ENCODE data around the gene MYO1B. TPM values are rescaled to one million over a fixed set of nuclear protein-coding genes. Genes with fewer than 3 reads are reported as not detected.

MYO1B gene
- total RNA-seq, 4 donors from 2014 or later: 16.9 to 43.8 (median 32.9) TPM

- intact Hi-C loops (cut with DNase I): no loop called here
- TF ChIP-seq CTCF (IDR thresholded peaks at IDR 0.05) (no peak), POLR2A (IDR thresholded peaks at IDR 0.05) (no peak)
- H3K4me1 ChIP-seq: peaks cover 0 to 9% of the 10 kb centered on the region in 2 donors
- no peak for DNase-seq
- H3K36me3 ChIP-seq: no peaks in the 10 kb centered on the region
- no peak overlapping the region for H3K27ac ChIP-seq
- H3K27me3 ChIP-seq: no peaks in the 10 kb centered on the region
- no peak overlapping the region for H3K4me3 ChIP-seq (replicated peaks in 1 of 3)
- no peaks in the 10 kb centered on the region for H3K9me3 ChIP-seq
These were observed 33.1 kb upstream of the MYO1B start for GRCh38 chr2:191212119-191212518.

GRCh38 chr2:191213333-191213732 is 31.9 kb upstream of the MYO1B start:
- H3K36me3 ChIP-seq: no peaks in the 10 kb centered on the region
- H3K4me1 ChIP-seq: peaks cover 0 to 9% of the 10 kb centered on the region in 2 donors
- H3K4me3 ChIP-seq (replicated peaks in 1 of 3): no peak overlapping the region
- no peaks in the 10 kb centered on the region for H3K9me3 ChIP-seq
- TF ChIP-seq CTCF (IDR thresholded peaks at IDR 0.05) (no peak), POLR2A (IDR thresholded peaks at IDR 0.05) (no peak)
- intact Hi-C loops (cut with DNase I): no loop called here
- DNase-seq: no peak
- H3K27me3 ChIP-seq: no peaks in the 10 kb centered on the region
- H3K27ac ChIP-seq: no peak overlapping the region

- 79 to 80% methylated on average over 1 of the region's 1 CpG for WGBS, 2 donors
- no peak overlapping the region for H3K4me3 ChIP-seq (replicated peaks in 1 of 3)
- no peak overlapping the region for H3K27ac ChIP-seq
- DNase-seq: no peak
- no peaks in the 10 kb centered on the region for H3K27me3 ChIP-seq
- no peaks in the 10 kb centered on the region for H3K36me3 ChIP-seq
- H3K4me1 ChIP-seq: peaks cover 0 to 9% of the 10 kb centered on the region in 2 donors
- TF ChIP-seq POLR2A (IDR thresholded peaks at IDR 0.05) (no peak), CTCF (IDR thresholded peaks at IDR 0.05) (no peak)
- no peaks in the 10 kb centered on the region for H3K9me3 ChIP-seq
- intact Hi-C loops (cut with DNase I): no loop called here
These were observed 30.0 kb upstream of the MYO1B start for GRCh38 chr2:191215230-191215629.

GRCh38 chr2:191215666-191216065 is 29.5 kb upstream of the MYO1B start:
- Histone ChIP-seq H3K36me3 (no peaks in the 10 kb centered on the region), H3K27ac (no peak overlapping the region), H3K27me3 (no peaks in the 10 kb centered on the region), H3K4me1 (peaks cover 0 to 9% of the 10 kb centered on the region in 2 donors), H3K9me3 (no peaks in the 10 kb centered on the region), H3K4me3 (replicated peaks in 1 of 3) (no peak overlapping the region)
- DNase-seq: peak; percentile 14 to 26
- intact Hi-C loops (cut with DNase I): no loop called here
- TF ChIP-seq CTCF (IDR thresholded peaks at IDR 0.05): no peak
- no peak for TF ChIP-seq POLR2A (IDR thresholded peaks at IDR 0.05)

- peaks cover 0 to 9% of the 10 kb centered on the region in 2 donors for H3K4me1 ChIP-seq
- no peaks in the 10 kb centered on the region for H3K9me3 ChIP-seq
- H3K36me3 ChIP-seq: no peaks in the 10 kb centered on the region
- H3K27ac ChIP-seq: no peak overlapping the region
- intact Hi-C loops (cut with DNase I): no loop called here
- TF ChIP-seq POLR2A (IDR thresholded peaks at IDR 0.05) (no peak), CTCF (IDR thresholded peaks at IDR 0.05) (no peak)
- no peaks in the 10 kb centered on the region for H3K27me3 ChIP-seq
- H3K4me3 ChIP-seq (replicated peaks in 1 of 3): no peak overlapping the region
- DNase-seq: no peak
- 30 to 42% methylated on average over 1 of the region's 1 CpG for WGBS, 2 donors
These were observed 27.6 kb upstream of the MYO1B start for GRCh38 chr2:191217580-191217979.
